ENCODE measurements around the gene NTRK3.
A peak's percentile ranks its signal among the peaks of the same experiment; 100 is the strongest.

The NTRK3 gene

DNA sequence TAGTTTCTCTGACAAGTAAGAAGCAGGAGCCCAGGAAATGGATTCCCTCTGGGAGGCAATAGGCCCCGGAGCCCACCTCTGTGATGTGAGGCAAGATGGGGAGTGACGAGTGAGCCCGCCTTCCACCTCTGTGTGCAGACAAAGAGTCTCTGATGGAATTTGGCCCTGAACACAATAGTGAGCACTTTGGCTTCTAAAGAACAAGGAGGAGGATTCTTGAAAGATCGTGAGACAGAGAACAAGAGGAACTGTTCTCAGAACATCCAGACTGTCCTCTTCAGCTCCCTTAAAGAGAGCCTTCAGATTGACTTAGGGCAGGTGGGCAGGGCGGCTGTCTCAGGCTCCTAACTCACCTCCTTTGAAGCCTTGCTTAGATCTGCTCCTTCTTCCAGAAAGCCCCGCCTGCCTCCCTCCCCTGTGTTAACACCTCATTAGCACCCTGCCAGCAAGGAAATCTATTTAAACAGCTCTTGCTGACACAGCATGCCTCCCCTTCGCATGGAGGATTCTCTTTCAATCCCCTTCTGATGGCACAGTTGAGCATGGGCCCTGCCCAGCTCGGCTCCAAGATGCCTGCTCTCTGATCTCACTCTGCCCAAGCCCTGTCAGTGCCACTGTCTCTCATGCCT lies 430.3 kb downstream of the NTRK3 start:
- DNase-seq (ENCODE audit: low read depth in 2 of 2): no peak

DNA sequence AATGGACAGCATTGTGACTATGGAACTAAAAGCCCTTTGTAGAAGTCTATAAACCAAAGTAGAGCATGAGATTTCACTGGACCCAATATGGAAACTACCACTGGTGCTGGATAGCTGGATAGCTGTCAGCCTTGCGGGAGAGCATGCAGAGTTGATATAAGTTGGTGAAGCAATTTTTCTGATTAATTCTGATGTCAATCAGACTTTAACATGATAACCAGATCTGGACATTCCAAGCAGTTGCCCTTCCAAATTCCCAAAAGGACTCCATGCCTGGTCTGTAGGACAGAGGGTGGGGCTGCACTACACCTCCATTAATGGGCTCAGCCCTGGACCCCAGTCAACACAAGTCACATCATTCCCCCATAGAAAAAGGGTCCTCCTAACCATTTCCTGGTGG lies 437.8 kb downstream of the NTRK3 start:
- DNase-seq (ENCODE audit: low read depth in 2 of 2): no peak

DNA sequence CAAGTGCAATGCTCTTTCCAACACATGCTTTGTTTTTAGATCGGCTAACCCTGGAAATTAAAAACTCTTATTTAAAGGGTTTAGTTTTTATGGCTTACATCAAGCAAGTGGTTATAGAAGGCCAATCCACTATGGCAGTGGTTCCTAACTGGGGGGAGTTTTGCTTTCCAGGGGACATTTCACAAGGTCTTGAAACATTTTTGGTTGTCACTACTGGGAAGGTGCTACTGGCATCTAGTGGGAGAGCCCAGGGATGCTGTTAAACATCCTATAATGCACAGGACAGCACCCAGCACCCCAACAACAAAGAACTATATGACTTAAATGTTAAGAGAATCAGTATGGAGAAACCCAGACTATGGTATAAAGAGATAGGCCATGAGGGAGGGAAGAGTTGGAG lies 439.0 kb downstream of the NTRK3 start:
- no peak for DNase-seq (ENCODE audit: low read depth in 2 of 2)

DNA sequence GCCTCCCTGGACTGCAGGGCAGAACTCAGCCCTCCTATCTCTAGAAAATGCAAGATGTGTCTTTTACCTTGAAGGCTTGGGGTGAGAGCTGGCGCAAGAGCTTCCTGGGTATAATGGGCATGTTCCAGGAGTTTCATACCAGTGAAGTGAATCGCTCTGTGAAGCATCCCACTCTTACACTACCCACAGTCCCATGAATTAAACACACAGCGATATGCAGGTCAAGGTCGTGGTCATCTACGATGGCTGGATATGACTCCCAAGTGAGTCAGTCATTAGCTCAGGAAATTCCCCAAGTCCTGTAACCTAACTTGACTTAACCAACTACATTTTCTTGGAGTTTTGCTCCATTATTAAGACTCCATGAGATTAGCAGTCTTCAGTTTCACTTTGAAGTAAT lies 439.7 kb downstream of the NTRK3 start:
- peak; percentile 23 for DNase-seq (ENCODE audit: low read depth in 2 of 2)

DNA sequence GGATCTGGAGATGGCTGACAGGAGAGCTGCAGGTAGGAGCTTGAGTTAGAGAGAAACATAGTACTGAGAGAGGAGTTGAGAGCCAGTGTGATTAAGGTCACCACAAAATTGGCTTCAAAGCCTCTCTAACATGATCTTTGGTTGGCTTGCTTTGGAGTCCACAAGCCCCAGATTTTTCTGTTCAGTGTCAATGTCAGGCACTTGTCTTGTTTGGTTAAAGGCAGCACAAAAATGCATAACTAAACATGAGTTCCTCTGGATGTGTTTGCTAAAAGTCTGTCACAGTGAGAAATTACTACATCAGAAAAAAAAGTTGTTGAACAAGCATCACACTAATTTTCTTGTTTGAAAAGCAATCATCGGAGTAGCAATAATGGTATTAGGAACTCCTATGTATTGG lies 440.5 kb downstream of the NTRK3 start:
- DNase-seq (ENCODE audit: low read depth in 2 of 2): no peak
